ENCODE results near the gene PPIB. TPM values are rescaled to one million over a fixed set of nuclear protein-coding genes. Genes with fewer than 3 reads are reported as not detected.

The PPIB gene
- polyA plus RNA-seq, 2 of the 4 experiments (the other 2 are of a cell fraction): 676 to 807 TPM

GRCh38 chr15:64148581-64148980 is 14.2 kb downstream of the PPIB start:
- no peak overlapping the region for H3K27ac ChIP-seq
- ATAC-seq: no peak
- H3K9me3 ChIP-seq: no peaks in the 10 kb centered on the region
- FAIRE-seq: no peak
- no peak for TF ChIP-seq SMC3 (IDR thresholded peaks at IDR 0.05)
- no peak for TF ChIP-seq HOXA7 (CRISPR knock-in tag; IDR thresholded peaks at IDR 0.05)
- TF ChIP-seq ATOH8 (CRISPR knock-in tag; IDR thresholded peaks at IDR 0.05; ENCODE audit: low read depth): no peak
- no peak for TF ChIP-seq HEYL (CRISPR knock-in tag; IDR thresholded peaks at IDR 0.05)
- TF ChIP-seq FOSL2 (IDR thresholded peaks at IDR 0.05): no peak
- no peak for TF ChIP-seq FOSL2 (CRISPR knock-in tag; IDR thresholded peaks at IDR 0.05)
- TF ChIP-seq KDM5A (IDR thresholded peaks at IDR 0.05): no peak
- no peak for TF ChIP-seq CEBPB (IDR thresholded peaks at IDR 0.05)
- no peak for TF ChIP-seq BHLHE40 (IDR thresholded peaks at IDR 0.05; ENCODE audit: low read depth, low read length)
- TF ChIP-seq GATA3 (IDR thresholded peaks at IDR 0.05; ENCODE audit: borderline replicate concordance): no peak
- no peak for TF ChIP-seq ZSCAN20 (CRISPR knock-in tag; IDR thresholded peaks at IDR 0.05)
- TF ChIP-seq CBX2 (IDR thresholded peaks at IDR 0.05; ENCODE audit: borderline replicate concordance, low read depth): no peak
- TF ChIP-seq RARB (CRISPR knock-in tag; IDR thresholded peaks at IDR 0.05): no peak
- no peak for TF ChIP-seq ZC3H11A (IDR thresholded peaks at IDR 0.05)
- TF ChIP-seq NPAS2 (CRISPR knock-in tag; IDR thresholded peaks at IDR 0.05; ENCODE audit: borderline replicate concordance): no peak
- TF ChIP-seq POLR2AphosphoS2 (conservative IDR thresholded peaks at IDR 0.05; ENCODE audit: low read length): no peak
- TF ChIP-seq ZNF302 (CRISPR knock-in tag; IDR thresholded peaks at IDR 0.05): no peak
- CTCF ChIA-PET: interaction anchor here (1.3 to 2.6 kb wide), 3 partner anchors 10 to 538 kb away, joined by 5 to 14 read pairs (median 6); no protein-coding TSS in a partner anchor
- no peak overlapping the region for H3K4me2 ChIP-seq
- peaks cover 9% of the 10 kb centered on the region; the same call in 1 of the 3 replicates for H3K4me1 ChIP-seq
- no peak overlapping the region for H3K4me3 ChIP-seq
- no peak for DNase-seq (ENCODE audit: low read depth in 1 of 2, low spot score in 1 of 2)
- POLR2A ChIA-PET: no interaction called here
- WGBS (ENCODE audit: missing lambda C conversion rate): 64% methylated on average over 3 of the region's 3 CpGs

- TF ChIP-seq MYC (IDR thresholded peaks at IDR 0.05; ENCODE audit: borderline replicate concordance, low read length): no peak
- TF ChIP-seq TFCP2L1 (CRISPR knock-in tag; IDR thresholded peaks at IDR 0.05): no peak
- TF ChIP-seq CHD4 (IDR thresholded peaks at IDR 0.05; ENCODE audit: borderline replicate concordance): no peak
- TF ChIP-seq JUN (IDR thresholded peaks at IDR 0.05): no peak
- TF ChIP-seq ATOH8 (CRISPR knock-in tag; IDR thresholded peaks at IDR 0.05; ENCODE audit: low read depth): no peak
- no peak for TF ChIP-seq CHD2 (IDR thresholded peaks at IDR 0.05; ENCODE audit: low read length, partially characterized antibody)
- TF ChIP-seq ZFP36 (IDR thresholded peaks at IDR 0.05; ENCODE audit: borderline replicate concordance, partially characterized antibody): no peak
- no peak for TF ChIP-seq HEYL (CRISPR knock-in tag; IDR thresholded peaks at IDR 0.05)
- no peak for TF ChIP-seq ZC3H11A (IDR thresholded peaks at IDR 0.05)
- FAIRE-seq (no peak), ATAC-seq (no peak), DNase-seq (ENCODE audit: low read depth in 1 of 2, low spot score in 1 of 2) (no peak)
- no peaks in the 10 kb centered on the region for H3K9me3 ChIP-seq
- ChIA-PET CTCF (interaction anchor here (0.6 to 2.6 kb wide), 3 partner anchors 9 to 14 kb away, joined by 3 to 6 read pairs (median 5); no protein-coding TSS in a partner anchor), POLR2A (no interaction called here)
- H3K4me1 ChIP-seq: peaks cover 6% of the 10 kb centered on the region; the same call in 1 of the 3 replicates
- H3K4me3 ChIP-seq: no peak overlapping the region
- 55% methylated on average over 7 of the region's 7 CpGs for WGBS (ENCODE audit: missing lambda C conversion rate)
- H3K27ac ChIP-seq: no peak overlapping the region
- H3K4me2 ChIP-seq: no peak overlapping the region
Measured at GRCh38 chr15:64148168-64148567, 14.7 kb downstream of the PPIB start.
